OCI-LY7 (cell line): ENCODE data around the gene UBE2G2. TPM values are rescaled to one million over a fixed set of nuclear protein-coding genes. Genes with fewer than 3 reads are reported as not detected.

Experiments
- BruUV-seq: library from RNA; stranded (reverse); fragments of 400-500 nt; replicated peaks from 2 replicates; lab custom pipeline; 2021; lab: Mats Ljungman, UMichigan
- CTCF ChIA-PET: fragments of 300-600 bp; sonication (Branson Sonifier 250); formaldehyde crosslinking; loops from one replicate; lab custom pipeline; 2022; ENCODE audit warnings: antibody characterized with exemption; ENCODE audit not compliant: unreplicated experiment; lab: Charles Lee
- POLR2A ChIA-PET: fragments of 300-600 bp; sonication (Branson Sonifier 250); formaldehyde crosslinking; loops from one replicate; lab custom pipeline; 2022; ENCODE audit warnings: antibody characterized with exemption; lab: Charles Lee
- DNase-seq: peaks from one replicate; pipeline ENCODE4 v3.0.0-alpha.2; 2015; ENCODE audit warnings: low spot score
- H2AFZ ChIP-seq: fragments of 200-600 bp; sonication (generic), shearing (Covaris generic); 2 replicates; pipeline ENCODE4 v1.6.1; 2014; ENCODE audit warnings: mild to moderate bottlenecking, antibody characterized with exemption, low read length, moderate library complexity
- H3K27ac ChIP-seq: fragments of 200-600 bp; sonication (generic); 2 replicates; pipeline ENCODE4 v1.5.1; 2014; ENCODE audit warnings: mixed run types, low read depth, mild to moderate bottlenecking, moderate library complexity, low read length, inconsistent platforms; ENCODE audit not compliant: poor library complexity, severe bottlenecking
- H3K36me3 ChIP-seq: fragments of 200-600 bp; sonication (generic); 2 replicates; pipeline ENCODE4 v1.6.1; 2014; ENCODE audit warnings: mild to moderate bottlenecking, antibody characterized with exemption, low read length, moderate library complexity, mixed read lengths; ENCODE audit not compliant: insufficient read depth
- H3K4me1 ChIP-seq: fragments of 200-600 bp; sonication (generic); 2 replicates; pipeline ENCODE4 v1.5.1; 2014; ENCODE audit warnings: mild to moderate bottlenecking, low read length; ENCODE audit not compliant: insufficient read depth, poor library complexity, severe bottlenecking
- H3K4me2 ChIP-seq: fragments of 200-600 bp; sonication (generic); 2 replicates; pipeline ENCODE4 v1.6.1; 2014; ENCODE audit warnings: mild to moderate bottlenecking, low read length
- H3K4me3 ChIP-seq: fragments of 200-600 bp; sonication (generic); 2 replicates; pipeline ENCODE4 v1.5.1; 2014; ENCODE audit warnings: mild to moderate bottlenecking, low read depth, low read length; ENCODE audit not compliant: poor library complexity, severe bottlenecking
- H3K79me2 ChIP-seq: fragments of 200-600 bp; sonication (generic); 2 replicates; pipeline ENCODE4 v1.6.1; 2016; ENCODE audit warnings: low read depth, mild to moderate bottlenecking, low read length, moderate library complexity, mixed read lengths; ENCODE audit not compliant: insufficient read depth
- H3K9me2 ChIP-seq: fragments of 200-600 bp; sonication (generic); 2 replicates; pipeline ENCODE4 v1.6.1; 2016; ENCODE audit warnings: mild to moderate bottlenecking, low read length, mixed read lengths; ENCODE audit not compliant: insufficient read depth
- H3K9me3 ChIP-seq: fragments of 200-600 bp; sonication (generic); 2 replicates; pipeline ENCODE4 v1.6.1; 2014; ENCODE audit warnings: mild to moderate bottlenecking, mixed run types, low read length, mixed read lengths
- H4K20me1 ChIP-seq: fragments of 200-600 bp; sonication (generic); 2 replicates; pipeline ENCODE4 v1.6.1; 2014; ENCODE audit warnings: mild to moderate bottlenecking, antibody characterized with exemption, low read length, moderate library complexity, mixed read lengths; ENCODE audit not compliant: insufficient read depth
- CTCF ChIP-seq: fragments of 200-600 bp; sonication (generic); conservative IDR thresholded peaks from 2 replicates; pipeline ENCODE4 v1.5.1; 2014; ENCODE audit warnings: mild to moderate bottlenecking, antibody characterized with exemption, low read length, moderate library complexity, mixed read lengths
- EZH2phosphoT487 ChIP-seq: fragments of 200-600 bp; sonication (generic); IDR thresholded peaks from 2 replicates; pipeline ENCODE4 v1.6.1; 2018; ENCODE audit warnings: low read depth, borderline replicate concordance, mild to moderate bottlenecking, mixed run types, antibody characterized with exemption, low read length, moderate library complexity, mixed read lengths
- intact Hi-C: fragments of 100-400 bp; cut with micrococcal nuclease; formaldehyde crosslinking; loops from one replicate; pipeline ENCODE4 v1.10.0; 2022; ENCODE audit not compliant: unreplicated experiment
- total RNA-seq, 2 experiments: library from RNA; depleted of rRNA in 1 of 2; stranded (reverse); fragments of >200 nt in 1 of 2; shearing (Covaris generic) in 1 of 2; gene quantifications; 2 replicates each; pipeline ENCODE4 v1.2.3, GENCODE V29; 2014 to 2022

Gene UBE2G2
- total RNA-seq, 2 experiments from 2014 or later, result 104 to 141 TPM

DNA sequence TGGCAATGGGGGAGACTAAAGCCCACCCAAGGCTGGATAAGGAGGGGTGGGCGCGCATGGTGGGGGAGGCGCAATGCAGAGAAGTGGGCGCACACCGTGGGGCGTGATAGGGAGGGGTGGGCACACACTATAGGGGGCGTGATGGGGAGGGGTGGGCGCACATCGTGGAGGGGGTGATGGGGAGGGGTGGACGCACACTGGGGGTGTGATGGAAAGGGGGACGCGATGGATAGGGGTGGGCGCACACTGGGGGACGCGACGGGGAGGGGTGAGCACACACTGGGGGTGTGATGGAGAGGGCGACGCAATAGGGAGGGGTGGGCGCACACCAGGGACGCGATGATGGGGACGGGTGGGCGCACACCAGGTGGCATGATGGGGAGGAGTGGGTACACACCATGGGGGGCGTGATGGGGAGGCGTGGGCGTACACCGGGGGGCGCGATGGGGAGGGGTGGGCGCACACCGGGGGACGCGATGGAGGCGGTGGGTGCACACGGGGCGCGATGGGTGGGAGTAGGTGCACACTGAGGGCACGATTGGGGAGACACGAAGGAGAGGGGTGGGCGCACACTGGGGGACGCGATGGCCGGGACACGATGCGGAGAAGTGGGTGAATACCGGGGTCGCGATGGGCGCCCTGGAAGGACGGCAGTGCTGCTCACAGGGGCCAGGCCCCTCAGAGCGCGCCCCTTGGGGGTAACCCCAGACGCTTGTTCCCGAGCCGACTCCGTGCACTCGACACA lies 15.3 kb upstream of the UBE2G2 start:
- H3K4me3 ChIP-seq, result peak overlapping the region; percentile 72
- 0 out of 2 replicates have a peak, but pooled peaks cover 10% of the 10 kb centered on the region for H3K36me3 ChIP-seq
- H4K20me1 ChIP-seq, result peaks cover 4% of the 10 kb centered on the region; the same call in 1 of the 2 replicates
- peaks cover 13% of the 10 kb centered on the region; the same call in 1 of the 2 replicates for H3K79me2 ChIP-seq
- H3K9me2 ChIP-seq, result no peaks in the 10 kb centered on the region
- CTCF ChIA-PET, result interaction anchor here (0.6 kb wide), 1 partner anchor 40 kb away, joined by 9 read pairs; no protein-coding TSS in a partner anchor
- BruUV-seq, result no TSS peak
- peaks cover 6% of the 10 kb centered on the region for H3K4me1 ChIP-seq
- POLR2A ChIA-PET, result interaction anchor here (0.6 kb wide), 1 partner anchor 14 kb away, joined by 3 read pairs; no protein-coding TSS in a partner anchor
- H2AFZ ChIP-seq, result no peak overlapping the region
- intact Hi-C loops, result loop anchor here (5.0 kb wide), 1 partner anchor 115 kb away; no protein-coding TSS in a partner anchor
- no peak for DNase-seq
- H3K27ac ChIP-seq, result no peak overlapping the region
- TF ChIP-seq EZH2phosphoT487, result no peak
- H3K4me2 ChIP-seq, result peak overlapping the region; percentile 74
- no peaks in the 10 kb centered on the region; the same call in 1 of the 2 replicates for H3K9me3 ChIP-seq

DNA sequence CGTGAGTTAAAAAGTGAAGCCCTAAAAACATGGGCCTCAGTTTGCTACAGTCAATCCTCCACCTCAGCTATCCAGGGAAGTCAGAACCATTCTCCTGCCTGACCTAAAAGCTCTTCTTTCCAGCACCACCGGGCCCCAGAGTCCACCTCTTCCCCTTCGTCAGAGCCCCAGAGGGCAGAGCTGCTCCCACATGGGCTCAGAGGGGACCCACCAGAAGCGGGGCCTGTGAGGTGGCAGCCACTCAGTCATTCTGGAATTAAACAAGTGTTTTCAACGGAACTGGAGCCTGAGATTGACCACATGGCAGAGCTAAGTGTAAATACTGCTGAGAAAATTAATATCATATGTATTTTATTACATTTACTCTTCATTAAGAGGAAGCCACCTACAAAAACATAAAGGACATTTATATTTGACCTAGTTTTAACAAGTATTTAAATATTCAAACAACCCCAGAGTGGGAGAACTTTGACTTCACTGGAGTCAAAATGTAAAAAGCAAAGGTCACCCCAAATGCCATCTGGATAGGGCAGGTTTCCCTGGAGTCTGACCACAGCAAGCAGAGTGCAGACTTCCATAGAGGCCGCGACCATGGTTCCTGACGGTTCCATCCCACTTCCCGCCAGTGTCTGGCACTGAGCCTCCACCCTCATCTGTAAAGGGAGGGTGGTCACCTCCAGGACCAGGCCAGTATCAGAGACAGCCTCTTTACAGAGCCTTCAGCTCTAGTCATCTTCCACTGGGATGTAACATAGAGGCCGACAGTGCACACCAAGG lies 14.4 kb upstream of the UBE2G2 start:
- Histone ChIP-seq H3K9me2 (no peaks in the 10 kb centered on the region), H3K27ac (no peak overlapping the region), H3K4me2 (no peak overlapping the region), H2AFZ (no peak overlapping the region), H3K4me1 (peaks cover 6% of the 10 kb centered on the region), H3K9me3 (no peaks in the 10 kb centered on the region), H3K36me3 (peaks cover 12% of the 10 kb centered on the region; the same call in 1 of the 2 replicates), H4K20me1 (peaks cover 4% of the 10 kb centered on the region; the same call in 1 of the 2 replicates), H3K4me3 (no peak overlapping the region), H3K79me2 (peaks cover 13% of the 10 kb centered on the region; the same call in 1 of the 2 replicates)
- intact Hi-C loops, result loop anchor here (5.0 kb wide), 1 partner anchor 116 kb away; no protein-coding TSS in a partner anchor
- CTCF ChIA-PET, result interaction anchor here (1.0 kb wide), 1 partner anchor 58 kb away, joined by 3 read pairs; the partner anchor contains the start of gene PTTG1IP
- no peak for DNase-seq
- POLR2A ChIA-PET, result no interaction called here
- no peak for TF ChIP-seq CTCF
- TF ChIP-seq EZH2phosphoT487, result no peak
- TSS peak; percentile 62 for BruUV-seq

DNA sequence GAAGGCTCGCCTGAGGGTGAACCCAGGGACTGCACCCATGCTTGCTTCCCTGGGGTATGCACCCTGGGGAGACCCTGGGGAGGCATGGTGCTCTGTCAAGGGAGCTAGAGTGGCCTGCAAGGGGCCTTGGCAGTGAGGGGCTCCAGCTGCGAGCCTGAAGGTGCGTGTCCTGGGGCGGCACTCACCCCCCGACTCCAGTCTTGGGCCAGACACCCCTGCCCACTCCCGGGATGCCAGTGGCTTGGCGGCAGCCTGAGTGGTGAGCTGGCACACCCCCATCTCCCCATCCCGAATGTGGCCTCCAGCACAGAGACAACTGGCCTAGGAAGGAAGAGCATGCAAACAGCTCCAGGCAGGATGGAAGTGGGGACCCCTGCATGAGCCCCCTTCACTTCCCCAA lies 13.6 kb upstream of the UBE2G2 start:
- Histone ChIP-seq H3K4me2 (no peak overlapping the region), H3K9me2 (no peaks in the 10 kb centered on the region), H3K9me3 (no peaks in the 10 kb centered on the region), H3K36me3 (peaks cover 20% of the 10 kb centered on the region; the same call in 1 of the 2 replicates), H3K79me2 (peaks cover 13% of the 10 kb centered on the region; the same call in 1 of the 2 replicates), H2AFZ (no peak overlapping the region), H4K20me1 (peaks cover 4% of the 10 kb centered on the region; the same call in 1 of the 2 replicates), H3K27ac (no peak overlapping the region), H3K4me3 (no peak overlapping the region), H3K4me1 (peaks cover 6% of the 10 kb centered on the region)
- DNase-seq, result no peak
- ChIA-PET CTCF (interaction anchor here (1.0 kb wide), 1 partner anchor 58 kb away, joined by 3 read pairs; the partner anchor contains the start of gene PTTG1IP), POLR2A (no interaction called here)
- TF ChIP-seq EZH2phosphoT487 (no peak), CTCF (no peak)
- intact Hi-C loops, result loop anchor here (5.0 kb wide), 1 partner anchor 117 kb away; no protein-coding TSS in a partner anchor
- no TSS peak for BruUV-seq
